ENCODE data around the gene OTP.

OTP gene

GRCh38 chr5:77637170-77637997 lies 1.1 kb downstream of the OTP start:
- ATAC-seq = no peak
- TF ChIP-seq TOX (CRISPR knock-in tag; IDR thresholded peaks at IDR 0.05; ENCODE audit: borderline replicate concordance) (no peak), ISL1 (CRISPR knock-in tag; IDR thresholded peaks at IDR 0.05) (no peak), TCF4 (CRISPR knock-in tag; IDR thresholded peaks at IDR 0.05; ENCODE audit: borderline replicate concordance) (no peak), CSDC2 (CRISPR knock-in tag; IDR thresholded peaks at IDR 0.05) (no peak), CSRNP3 (CRISPR knock-in tag; IDR thresholded peaks at IDR 0.05) (no peak), ARNTL (CRISPR knock-in tag; IDR thresholded peaks at IDR 0.05; ENCODE audit: borderline replicate concordance, low read depth) (no peak), ZNF70 (CRISPR knock-in tag; IDR thresholded peaks at IDR 0.05) (no peak), GLIS3 (CRISPR knock-in tag; IDR thresholded peaks at IDR 0.05) (no peak), BACH2 (CRISPR knock-in tag; IDR thresholded peaks at IDR 0.05; ENCODE audit: borderline replicate concordance) (no peak), ZC3H10 (CRISPR knock-in tag; IDR thresholded peaks at IDR 0.05) (no peak), PPARA (CRISPR knock-in tag; IDR thresholded peaks at IDR 0.05; ENCODE audit: borderline replicate concordance) (no peak), OSR1 (CRISPR knock-in tag; IDR thresholded peaks at IDR 0.05) (no peak), RARB (CRISPR knock-in tag; IDR thresholded peaks at IDR 0.05) (no peak)

GRCh38 chr5:77636641-77637169 lies 1.8 kb downstream of the OTP start:
- ATAC-seq = no peak
- TF ChIP-seq RARB (CRISPR knock-in tag; IDR thresholded peaks at IDR 0.05) = no peak
- no peak for TF ChIP-seq ARNTL (CRISPR knock-in tag; IDR thresholded peaks at IDR 0.05; ENCODE audit: borderline replicate concordance, low read depth)
- no peak for TF ChIP-seq TCF4 (CRISPR knock-in tag; IDR thresholded peaks at IDR 0.05; ENCODE audit: borderline replicate concordance)
- no peak for TF ChIP-seq ZNF70 (CRISPR knock-in tag; IDR thresholded peaks at IDR 0.05)
- no peak for TF ChIP-seq ZFP30 (CRISPR knock-in tag; IDR thresholded peaks at IDR 0.05)
- no peak for TF ChIP-seq TOX (CRISPR knock-in tag; IDR thresholded peaks at IDR 0.05; ENCODE audit: borderline replicate concordance)
- TF ChIP-seq ISL1 (CRISPR knock-in tag; IDR thresholded peaks at IDR 0.05) = no peak
- TF ChIP-seq ESRRG (CRISPR knock-in tag; IDR thresholded peaks at IDR 0.05) = no peak
- no peak for TF ChIP-seq PPARA (CRISPR knock-in tag; IDR thresholded peaks at IDR 0.05; ENCODE audit: borderline replicate concordance)
- TF ChIP-seq OSR1 (CRISPR knock-in tag; IDR thresholded peaks at IDR 0.05) = no peak
- TF ChIP-seq CREB5 (CRISPR knock-in tag; IDR thresholded peaks at IDR 0.05; ENCODE audit: low read depth) = no peak
- TF ChIP-seq SNAI2 (CRISPR knock-in tag; IDR thresholded peaks at IDR 0.05) = no peak
- no peak for TF ChIP-seq ZFP3 (CRISPR knock-in tag; IDR thresholded peaks at IDR 0.05)
- TF ChIP-seq ZC3H10 (CRISPR knock-in tag; IDR thresholded peaks at IDR 0.05) = no peak
- no peak for TF ChIP-seq TSHZ2 (CRISPR knock-in tag; IDR thresholded peaks at IDR 0.05)
- no peak for TF ChIP-seq PATZ1 (CRISPR knock-in tag; IDR thresholded peaks at IDR 0.05; ENCODE audit: borderline replicate concordance)

GRCh38 chr5:77635917-77636640 lies 2.4 kb downstream of the OTP start:
- ATAC-seq = no peak
- TF ChIP-seq SNAI2 (CRISPR knock-in tag; IDR thresholded peaks at IDR 0.05) (no peak), TOX (CRISPR knock-in tag; IDR thresholded peaks at IDR 0.05; ENCODE audit: borderline replicate concordance) (no peak), TCF4 (CRISPR knock-in tag; IDR thresholded peaks at IDR 0.05; ENCODE audit: borderline replicate concordance) (no peak), ZFP3 (CRISPR knock-in tag; IDR thresholded peaks at IDR 0.05) (no peak), BACH2 (CRISPR knock-in tag; IDR thresholded peaks at IDR 0.05; ENCODE audit: borderline replicate concordance) (no peak), POU6F1 (CRISPR knock-in tag; IDR thresholded peaks at IDR 0.05; ENCODE audit: borderline replicate concordance, low read depth) (no peak), ZNF70 (CRISPR knock-in tag; IDR thresholded peaks at IDR 0.05) (no peak), ZFP30 (CRISPR knock-in tag; IDR thresholded peaks at IDR 0.05) (no peak), OSR1 (CRISPR knock-in tag; IDR thresholded peaks at IDR 0.05) (no peak)

All from SK-N-SH treated with all-trans-retinoic acid at 6 μM for 48 hours (cell line).